Stimulated activated CD4-positive, alpha-beta T cell treated with anti-CD3 and anti-CD28 coated beads, Interleukin-15, amount 100 ng/mL, for 1 hour (primary cell): Measurements from ENCODE around the gene GADD45A.
"Not testable (repeated sequence)": the region's sequence is repeated elsewhere in the genome, so short reads cannot be mapped to it uniquely, and the experiment has no call there.

Experiments used
- DNase-seq, 2 donors: peaks; one replicate each; pipeline ENCODE4 v3.0.0-alpha.2; 2020; ENCODE audit warnings: low read depth in 1 of 2, low spot score in 1 of 2

GADD45A gene

GRCh38 chr1:67719329-67720196 is 34.6 kb downstream of the GADD45A start:
- no peak for DNase-seq

GRCh38 chr1:67721112-67721511 is 36.1 kb downstream of the GADD45A start:
- DNase-seq = no peak

- no peak for DNase-seq
Measured at GRCh38 chr1:67721650-67722291, 36.8 kb downstream of the GADD45A start.

- DNase-seq = no peak
Measured at GRCh38 chr1:67722292-67722944, 37.4 kb downstream of the GADD45A start.

- DNase-seq = no peak
Measured at GRCh38 chr1:67723126-67723525, 38.1 kb downstream of the GADD45A start.

- no peak for DNase-seq
Measured at GRCh38 chr1:67723620-67724019, 38.6 kb downstream of the GADD45A start.

GRCh38 chr1:67724928-67725560 is 40.0 kb downstream of the GADD45A start:
- DNase-seq = no peak

- no peak for DNase-seq
Measured at GRCh38 chr1:67726224-67726623, 41.2 kb downstream of the GADD45A start.

GRCh38 chr1:67729872-67730271 is 44.9 kb downstream of the GADD45A start:
- no peak for DNase-seq

- not testable (repeated sequence) for DNase-seq
Measured at GRCh38 chr1:67730312-67730711, 45.3 kb downstream of the GADD45A start.

- no peak for DNase-seq
Measured at GRCh38 chr1:67731322-67731721, 46.3 kb downstream of the GADD45A start.

GRCh38 chr1:67732750-67733151 is 47.8 kb downstream of the GADD45A start:
- no peak for DNase-seq

- DNase-seq = no peak
Measured at GRCh38 chr1:67733681-67734322, 48.8 kb downstream of the GADD45A start.

GRCh38 chr1:67734323-67734690 is 49.3 kb downstream of the GADD45A start:
- no peak for DNase-seq

GRCh38 chr1:67735206-67735605 is 50.2 kb downstream of the GADD45A start:
- no peak for DNase-seq

GRCh38 chr1:67735806-67736627 is 51.0 kb downstream of the GADD45A start:
- DNase-seq = no peak

- DNase-seq = no peak
Measured at GRCh38 chr1:67736750-67737149, 51.7 kb downstream of the GADD45A start.

- no peak for DNase-seq
Measured at GRCh38 chr1:67737875-67738274, 52.9 kb downstream of the GADD45A start.
